CD4-positive, alpha-beta T cell treated with Interleukin-17A for 1 hour (primary cell): Measurements from ENCODE around the gene MEGF6.
A peak's percentile ranks its signal among the peaks of the same experiment; 100 is the strongest.

Experiments
- DNase-seq: peaks from one replicate; pipeline ENCODE4 v3.0.0-alpha.2; 2020

MEGF6 gene

DNA sequence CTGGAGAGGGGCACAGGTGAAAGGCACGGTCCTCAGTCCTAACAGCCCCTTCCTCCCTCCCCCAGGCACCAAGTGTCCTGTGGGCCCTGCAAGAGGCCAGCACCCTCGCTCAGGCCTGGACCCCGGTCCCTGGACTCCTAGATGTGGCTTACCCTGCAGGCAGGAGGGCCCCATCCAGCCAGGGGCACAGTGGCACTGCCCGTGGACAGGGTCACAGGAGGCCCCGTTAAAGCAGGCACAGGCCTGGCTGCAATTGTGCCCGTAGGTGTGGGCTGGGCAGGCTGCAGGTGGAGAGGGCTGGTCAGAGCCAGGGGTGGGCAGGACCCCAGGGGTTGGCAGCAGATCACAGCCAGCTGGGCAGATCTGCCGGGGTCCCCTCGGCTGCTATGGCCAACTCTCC, 112.3 kb downstream of the MEGF6 start:
- DNase-seq = no peak

DNA sequence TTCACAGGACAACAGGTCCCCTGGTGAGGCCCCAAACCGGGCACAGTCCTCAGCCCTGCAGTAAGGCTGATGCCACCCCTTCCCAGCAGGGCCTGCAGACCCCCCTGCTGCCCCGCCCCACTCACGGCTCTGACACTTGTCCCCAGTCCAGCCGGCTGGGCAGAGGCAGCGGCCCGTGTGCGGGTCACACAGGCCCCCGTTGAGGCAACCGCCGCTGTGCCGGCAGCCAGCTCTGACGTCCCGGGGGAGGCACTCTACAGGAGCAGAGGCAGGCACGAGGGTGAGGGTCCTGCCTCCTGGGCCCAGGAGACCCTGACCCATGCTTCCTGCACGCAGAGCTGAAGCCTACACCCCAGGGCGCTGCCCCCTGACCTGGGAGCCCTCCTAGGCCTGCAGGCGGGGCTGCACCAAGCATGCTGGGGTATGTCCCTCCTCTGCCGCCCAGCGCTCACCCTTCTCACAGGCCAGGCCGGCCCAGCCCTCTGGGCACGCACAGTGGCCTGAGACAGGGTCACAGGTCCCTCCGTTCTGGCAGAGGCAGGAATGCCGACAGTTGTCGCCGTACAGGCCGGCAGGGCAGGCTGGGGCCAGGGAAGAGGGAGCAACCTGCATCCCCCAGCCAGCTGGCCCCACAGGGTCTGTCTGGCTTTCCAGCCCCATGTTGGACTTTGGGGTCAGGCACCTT, 112.9 kb downstream of the MEGF6 start:
- no peak for DNase-seq

DNA sequence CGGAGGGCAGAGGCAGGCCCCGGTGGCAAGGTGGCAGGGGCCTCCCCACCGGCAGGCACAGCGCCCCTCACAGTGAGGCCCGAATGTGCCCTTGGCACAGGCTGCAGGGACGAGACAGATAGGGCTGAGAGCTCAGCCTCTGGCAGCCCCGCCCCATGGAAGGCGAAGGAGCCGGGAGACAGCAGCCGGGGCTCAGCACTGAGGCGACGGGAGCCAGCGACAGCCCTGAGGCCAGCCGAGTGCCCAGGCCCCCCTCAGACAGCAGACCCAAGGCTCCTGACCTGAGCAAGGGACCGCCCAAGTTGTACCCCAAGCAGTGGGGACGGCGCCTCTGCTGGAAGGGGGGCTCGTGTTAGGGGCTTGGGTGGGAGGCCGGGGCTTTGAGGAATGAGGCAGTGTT, 113.8 kb downstream of the MEGF6 start:
- no peak for DNase-seq

DNA sequence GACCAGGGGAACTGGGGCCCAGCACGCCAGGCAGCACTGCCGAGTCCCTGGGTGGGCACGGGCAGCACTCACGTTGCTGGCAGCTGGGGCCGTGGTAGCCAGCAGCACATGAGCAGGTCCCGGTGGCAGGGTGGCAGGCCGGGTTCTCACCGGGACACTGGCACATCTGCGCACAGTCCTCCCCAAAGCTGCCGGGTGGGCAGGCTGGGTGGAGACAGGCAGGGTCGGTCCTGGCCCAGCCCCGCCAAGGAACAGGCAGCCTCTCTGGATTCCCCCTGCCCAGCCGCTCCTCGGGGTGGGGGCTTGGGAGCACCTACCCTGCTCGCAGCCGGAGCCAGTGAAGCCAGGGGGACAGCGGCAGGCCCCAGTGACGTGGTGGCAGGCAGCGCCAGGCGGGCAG, 114.4 kb downstream of the MEGF6 start:
- DNase-seq = no peak

DNA sequence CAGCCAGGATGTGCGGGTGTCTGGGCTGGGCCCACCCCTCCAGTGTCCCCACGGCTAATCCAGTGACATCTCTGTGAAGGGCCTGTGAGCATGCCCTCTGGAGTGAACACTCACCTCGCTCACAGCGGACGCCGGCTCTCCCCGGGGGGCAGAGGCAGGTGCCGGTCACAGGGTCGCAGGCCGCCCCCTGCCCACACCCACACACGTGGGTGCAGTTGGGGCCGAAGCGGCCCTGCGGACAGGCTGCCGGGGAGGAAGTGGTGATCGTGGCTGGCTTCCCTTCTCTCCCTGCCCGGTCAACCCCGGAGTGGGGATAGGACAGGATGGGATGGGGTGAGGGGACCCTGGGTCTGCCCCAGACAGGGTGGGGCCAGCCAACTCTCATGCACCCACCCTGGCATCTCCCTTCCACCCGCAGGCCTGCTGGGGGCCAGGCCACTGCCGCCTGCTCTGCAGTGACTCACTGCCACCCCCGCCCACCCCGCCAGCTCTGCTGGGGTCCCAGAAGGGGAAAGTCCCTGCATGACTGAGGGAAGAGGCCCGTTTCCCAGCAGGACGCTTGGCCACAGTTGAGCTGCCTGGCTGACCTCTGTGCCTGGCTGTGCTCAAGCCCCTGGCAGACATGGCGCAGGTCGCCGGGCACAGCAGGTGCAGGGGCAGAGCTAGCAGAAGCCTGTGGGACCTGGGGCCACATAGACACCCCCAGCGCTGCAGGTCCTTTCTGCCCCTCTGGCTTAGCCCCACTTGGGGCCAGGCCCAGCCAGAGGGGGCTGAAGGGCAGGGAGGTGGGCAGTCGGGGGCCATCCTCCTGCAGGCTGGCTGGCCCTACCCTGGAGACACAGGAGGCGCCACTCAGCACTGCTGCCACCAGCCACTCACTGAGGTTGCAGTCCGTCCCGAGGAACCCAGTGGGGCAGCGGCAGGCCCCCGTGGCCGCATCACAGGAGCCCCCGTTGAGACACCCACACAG, 115.2 kb downstream of the MEGF6 start:
- no peak for DNase-seq

DNA sequence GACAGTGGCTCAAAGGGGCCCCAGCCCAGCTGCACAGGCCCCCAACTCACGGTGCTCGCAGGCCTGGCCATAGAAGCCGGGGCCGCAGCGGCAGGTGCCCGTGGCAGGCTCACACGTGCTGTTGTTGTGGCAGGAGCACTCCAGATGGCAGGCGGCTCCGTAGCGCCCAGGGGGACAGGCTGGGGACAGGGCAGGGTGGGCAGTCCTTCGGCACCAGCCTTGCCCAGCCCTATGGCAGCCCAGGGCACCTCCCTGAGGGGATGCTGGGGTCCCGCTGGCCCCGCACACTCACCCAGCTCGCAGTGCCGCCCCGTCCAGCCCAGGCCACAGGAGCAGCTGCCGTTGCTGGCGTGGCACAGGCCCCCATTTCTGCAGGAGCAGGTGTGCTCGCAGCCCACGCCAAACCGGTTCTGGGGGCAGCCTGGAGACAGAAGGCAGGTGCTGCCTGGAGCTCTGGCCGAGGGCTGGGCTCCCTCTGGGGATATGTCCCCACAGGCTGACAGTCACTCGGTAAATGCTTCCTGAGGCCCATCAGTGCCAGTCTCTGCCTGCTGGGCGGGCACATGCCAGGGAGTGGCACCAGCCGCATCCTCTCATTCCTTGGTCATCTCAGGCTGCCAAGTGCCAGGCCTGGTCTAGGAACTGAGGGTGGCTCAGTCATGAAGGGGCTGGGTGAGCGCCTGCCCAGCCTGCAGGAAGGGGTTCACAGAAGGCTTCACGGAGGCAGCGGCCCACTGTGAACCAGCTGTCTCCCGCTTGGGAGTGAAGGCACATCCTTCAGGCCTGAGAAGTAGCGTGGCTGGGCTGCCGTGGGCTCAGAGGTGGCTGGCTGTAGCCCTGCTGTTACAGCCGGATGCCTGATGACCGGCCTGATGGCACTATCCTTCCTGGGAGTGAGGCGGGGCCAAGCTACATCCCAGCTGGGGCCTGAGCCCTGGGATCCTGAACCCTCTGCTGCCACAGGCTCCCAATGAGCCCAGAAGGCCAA, 116.7 kb downstream of the MEGF6 start:
- DNase-seq = no peak

DNA sequence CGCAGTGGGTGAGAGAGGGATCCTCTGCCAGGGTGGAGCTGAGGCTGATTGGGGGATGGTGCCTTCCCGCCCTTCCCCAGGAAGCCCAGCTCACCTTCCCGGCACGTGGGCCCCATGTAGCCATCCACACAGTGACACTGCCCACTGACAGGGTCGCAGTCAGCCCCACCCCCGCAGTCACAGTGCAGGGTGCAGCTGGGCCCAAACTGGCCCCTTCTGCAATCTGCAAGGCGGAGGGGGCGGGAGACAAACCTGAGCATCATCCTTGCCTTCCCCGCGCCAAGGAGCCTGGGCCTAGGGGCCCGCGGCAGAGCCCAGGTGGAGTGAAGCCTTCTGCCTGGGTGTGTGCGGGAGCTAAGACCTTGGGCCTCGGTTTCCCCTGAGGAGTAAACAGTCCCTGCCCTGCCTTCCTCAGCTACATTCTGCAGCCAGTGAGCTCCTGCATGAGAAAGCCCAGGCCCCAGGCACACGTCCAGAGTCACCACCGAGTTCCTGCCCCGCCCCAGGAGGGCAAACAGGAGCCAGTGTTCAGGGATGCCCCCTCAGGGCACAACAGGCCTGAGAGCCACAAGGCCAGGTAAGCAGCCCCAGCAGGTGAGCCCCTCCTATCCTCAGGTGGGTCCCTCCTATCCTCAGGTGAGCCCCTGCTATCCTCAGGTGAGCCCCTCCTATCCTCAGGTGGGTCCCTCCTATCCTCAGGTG, 118.6 kb downstream of the MEGF6 start:
- DNase-seq = no peak

DNA sequence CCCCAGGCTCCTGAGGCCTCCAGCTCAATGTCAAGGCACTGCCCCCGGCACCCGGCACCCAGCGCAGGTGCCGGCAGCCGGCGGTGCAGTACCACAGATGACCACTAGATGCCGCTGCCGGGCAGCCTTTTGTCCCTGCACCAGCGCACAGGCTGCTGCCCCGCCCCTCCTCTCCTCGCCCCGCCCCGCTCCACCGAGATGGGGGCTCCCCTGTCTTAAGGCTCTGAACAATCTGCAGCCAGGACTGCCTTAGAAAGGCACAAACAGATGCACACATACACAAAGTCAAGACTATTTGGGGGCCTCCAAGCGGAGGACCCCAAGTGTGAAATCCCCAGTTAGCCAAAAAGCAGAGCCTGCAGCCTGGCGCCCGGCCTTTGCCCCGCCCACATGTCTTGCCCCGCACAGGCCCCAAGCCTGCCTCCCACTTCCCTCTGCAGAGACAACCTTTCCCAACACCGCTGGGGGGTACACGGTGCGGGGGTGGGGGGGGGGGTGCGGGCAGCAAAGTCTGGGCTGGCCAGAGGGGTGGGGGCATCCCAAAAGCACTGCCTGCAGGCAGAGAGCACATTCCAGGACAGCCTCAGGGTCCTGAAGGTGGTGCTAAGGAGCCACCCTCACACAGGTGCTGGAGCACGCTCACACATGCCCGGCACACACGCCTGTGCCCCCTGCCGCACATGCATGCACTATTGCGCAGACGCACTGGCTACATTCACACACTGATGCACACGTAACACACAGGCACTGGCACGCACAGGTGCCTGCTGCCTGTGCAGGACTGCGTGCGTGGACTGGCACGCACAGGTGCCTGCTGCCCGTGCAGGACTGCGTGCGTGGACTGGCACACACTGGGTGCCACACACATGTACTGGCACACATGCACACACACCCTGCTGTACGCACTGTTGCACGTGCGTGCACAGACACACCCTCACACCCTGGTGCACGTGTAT, 119.7 kb downstream of the MEGF6 start:
- DNase-seq = peak; percentile 82

DNA sequence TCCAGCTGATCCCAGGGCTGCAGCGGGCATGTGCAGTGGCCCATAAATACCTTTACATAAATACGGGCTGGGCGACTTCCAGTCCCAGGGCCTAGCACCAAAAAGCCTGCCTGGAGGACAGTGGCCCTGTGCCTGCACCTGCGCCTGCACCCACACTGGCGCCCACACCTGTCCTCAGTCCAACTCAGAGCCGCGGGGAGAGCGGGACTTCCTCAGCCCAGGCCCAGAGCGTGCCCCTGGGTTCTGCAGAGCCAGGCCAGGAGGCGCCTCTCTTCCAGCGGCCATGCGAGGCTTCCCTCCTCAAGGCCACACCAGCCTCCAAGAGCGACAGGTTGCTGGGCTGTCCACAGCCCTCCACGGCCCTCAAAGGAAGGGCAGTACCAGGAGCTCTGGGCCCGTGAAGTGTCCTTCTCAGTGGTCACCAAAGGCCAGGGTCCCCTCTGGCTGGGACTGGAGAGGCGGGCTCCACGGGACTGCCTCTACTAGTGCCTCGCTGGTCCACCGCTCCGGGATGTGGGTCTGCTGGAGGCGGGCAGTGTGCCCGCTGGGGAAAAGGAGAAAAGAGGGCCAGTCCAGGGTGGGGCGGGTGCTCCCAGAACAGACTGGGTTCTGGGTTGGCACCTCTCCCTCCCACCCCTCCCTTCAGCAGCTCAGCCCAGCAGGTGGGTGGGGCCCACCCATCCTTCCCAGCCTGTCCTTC, 121.1 kb downstream of the MEGF6 start:
- no peak for DNase-seq

DNA sequence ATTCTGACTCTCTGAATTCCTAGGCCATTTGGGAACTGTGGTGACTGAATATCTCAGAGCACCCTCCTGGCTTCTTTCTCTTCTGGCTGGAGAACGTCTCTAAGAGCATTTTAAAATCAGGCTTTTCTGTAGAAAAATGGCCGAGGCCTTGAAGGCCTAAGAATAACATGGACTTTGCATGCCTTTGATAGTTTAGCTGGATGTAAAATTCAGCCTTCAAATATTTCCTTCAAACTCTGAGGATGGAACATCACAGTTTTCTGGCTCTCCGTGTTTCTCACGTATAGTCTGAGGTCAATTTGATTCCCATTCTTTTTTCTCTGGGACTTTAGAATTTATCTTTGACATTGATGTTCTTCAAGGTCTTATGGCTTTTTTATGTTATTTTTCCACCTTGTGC, 122.9 kb downstream of the MEGF6 start:
- DNase-seq = no peak

DNA sequence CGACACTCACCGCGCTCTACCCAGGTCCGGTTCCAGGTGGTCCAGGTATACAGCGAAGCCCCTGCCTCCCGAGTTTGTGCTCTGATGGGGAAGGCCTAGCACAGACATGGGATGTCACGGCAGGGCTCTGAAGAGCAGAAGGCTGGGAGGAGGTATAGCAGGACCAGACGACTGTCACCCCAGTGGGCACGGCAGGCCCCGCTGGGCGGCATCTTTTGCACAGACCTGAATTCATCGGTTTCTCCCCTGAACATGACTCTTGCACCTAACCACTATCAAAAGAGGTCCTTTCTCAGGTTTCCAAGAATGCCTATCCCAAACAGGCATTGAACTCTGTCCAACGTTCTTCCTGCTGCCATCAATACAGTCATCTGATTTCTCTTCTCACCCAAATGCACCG, 126.3 kb downstream of the MEGF6 start:
- DNase-seq = no peak

DNA sequence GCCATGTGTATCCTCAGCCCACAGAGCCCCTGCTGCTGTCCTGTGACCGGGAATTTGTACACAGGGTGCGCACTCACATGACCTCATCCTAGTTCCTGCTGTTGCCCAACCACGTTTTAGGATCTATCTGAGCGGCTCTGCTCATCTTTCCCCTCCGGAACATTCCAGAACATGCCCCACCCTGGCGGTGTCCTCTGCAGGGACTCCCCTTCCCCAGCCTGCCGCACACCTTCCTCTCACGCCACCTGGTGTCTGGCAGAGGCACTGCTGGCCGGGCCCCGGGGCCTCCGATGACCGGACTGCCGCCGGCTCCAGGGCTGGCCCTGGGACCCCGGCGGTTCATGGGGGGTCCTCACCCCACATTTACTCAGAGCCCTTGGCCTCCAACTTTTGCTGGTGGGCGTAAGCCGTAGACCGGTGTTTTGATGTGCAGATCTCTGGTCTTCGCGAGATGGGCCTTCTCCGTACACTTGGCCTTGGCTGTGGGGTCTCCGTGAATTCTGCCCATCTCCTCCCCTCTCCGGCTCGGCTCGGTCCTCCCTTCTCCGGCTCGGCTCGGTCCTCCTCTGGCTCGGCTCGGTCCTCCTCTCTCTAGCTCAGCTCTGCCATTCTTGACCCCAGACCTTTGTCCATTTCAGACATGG, 127.4 kb downstream of the MEGF6 start:
- peak; percentile 32 for DNase-seq

DNA sequence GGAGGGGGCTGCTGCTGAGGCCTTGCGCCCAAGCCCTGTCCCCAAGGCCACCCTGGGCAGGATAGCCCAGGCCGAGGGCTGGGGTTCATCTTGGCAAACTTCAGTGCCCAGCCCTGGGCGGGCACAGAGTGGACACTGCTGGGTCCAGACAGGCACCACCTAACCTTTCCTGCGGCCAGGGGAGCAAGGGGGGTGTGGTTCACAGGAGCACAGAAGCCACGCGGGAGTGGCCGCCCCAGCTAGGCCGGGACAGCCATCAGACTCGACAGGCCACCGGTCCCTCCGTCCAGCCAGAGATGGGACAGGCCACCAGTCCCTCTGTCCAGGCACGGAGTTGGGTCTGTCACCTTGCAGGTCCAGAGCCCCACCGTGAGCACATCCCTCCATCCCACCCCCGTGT, 127.9 kb downstream of the MEGF6 start:
- no peak for DNase-seq

DNA sequence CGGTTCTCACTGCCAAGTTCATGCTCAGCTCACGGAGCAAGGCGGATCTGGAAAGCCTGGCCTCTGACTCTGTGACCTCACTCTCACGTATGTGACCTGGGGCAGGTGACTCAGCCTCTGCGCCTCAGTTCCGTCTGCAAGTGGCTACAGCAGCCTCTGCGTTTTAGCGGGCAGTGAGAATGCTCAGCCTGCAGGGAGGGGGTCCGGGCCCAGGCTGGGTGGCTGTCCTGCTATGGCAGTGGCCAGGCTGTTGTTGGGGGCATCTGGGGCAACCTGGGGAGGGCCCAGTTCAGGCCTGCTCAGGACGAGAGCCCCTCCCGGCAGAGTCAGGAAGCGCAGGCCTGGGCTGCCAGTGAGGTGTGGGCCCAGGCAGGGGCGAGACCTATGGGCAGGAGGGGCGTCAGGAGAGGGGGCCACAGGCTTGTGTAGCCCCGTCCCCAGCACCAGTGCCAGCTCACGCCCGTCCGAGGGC, 128.9 kb downstream of the MEGF6 start:
- no peak for DNase-seq

DNA sequence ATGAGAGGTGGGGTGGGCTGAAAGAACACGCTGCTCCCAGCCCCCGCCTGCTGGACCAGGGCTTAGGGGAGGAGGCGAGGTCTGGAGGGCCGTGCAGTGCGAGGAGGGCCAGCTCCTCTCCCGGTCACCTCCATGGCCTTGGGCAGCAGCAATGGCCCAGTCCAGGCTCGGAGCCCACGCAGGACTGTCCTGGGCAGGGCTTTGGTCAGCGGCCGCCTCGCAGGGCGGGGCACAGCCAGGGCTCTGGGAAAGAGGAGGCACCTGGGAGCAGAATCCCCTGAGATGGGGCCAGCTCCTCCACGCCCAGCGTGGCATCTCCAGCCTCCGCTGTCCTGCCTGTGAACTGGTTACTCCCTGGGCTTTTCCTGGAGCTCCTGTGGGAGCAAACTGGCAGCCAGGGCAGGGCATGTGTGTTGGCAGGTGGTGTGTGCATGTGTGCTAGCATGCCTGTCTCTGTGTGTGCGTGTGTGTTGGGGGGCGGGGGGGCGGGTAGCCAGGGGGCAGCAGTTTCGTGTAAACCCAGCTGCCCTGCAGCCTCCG, 129.4 kb downstream of the MEGF6 start:
- no peak for DNase-seq

DNA sequence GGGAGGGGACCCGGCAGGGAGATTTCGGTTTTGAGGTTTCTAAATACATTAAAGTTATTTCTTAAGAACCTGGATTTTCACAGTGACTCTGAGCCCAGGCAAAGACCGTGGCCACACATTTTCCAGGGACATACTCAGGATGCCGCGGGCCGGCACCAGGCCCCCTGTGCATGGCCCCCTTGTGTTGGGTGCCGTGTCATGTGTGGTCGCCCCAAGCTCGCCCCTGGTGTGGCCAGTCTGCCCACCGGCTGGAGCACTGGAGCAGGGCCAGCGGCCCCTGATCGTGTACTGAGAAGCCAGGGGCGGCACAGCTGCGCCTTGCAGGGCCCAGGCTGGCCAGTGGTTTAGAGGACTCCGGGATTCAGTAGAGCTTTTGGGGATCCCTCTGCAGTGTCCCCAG, 130.3 kb downstream of the MEGF6 start:
- DNase-seq = no peak

DNA sequence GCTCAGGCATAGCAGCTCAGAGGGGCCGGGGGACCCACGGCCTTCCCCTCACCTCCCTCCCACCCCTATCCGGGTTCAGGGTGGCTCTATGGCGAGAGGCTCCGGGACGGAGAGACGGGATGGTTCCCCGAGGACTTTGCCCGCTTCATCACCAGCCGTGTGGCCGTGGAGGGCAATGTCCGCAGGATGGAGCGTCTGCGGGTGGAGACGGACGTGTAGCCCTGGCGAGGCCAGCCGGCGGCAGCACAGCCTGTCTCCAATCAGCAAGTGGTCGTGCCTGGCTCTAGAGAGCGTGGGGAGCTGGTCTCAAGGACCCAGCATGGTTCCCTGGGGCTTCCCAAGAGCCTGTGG, 131.0 kb downstream of the MEGF6 start:
- no peak for DNase-seq

DNA sequence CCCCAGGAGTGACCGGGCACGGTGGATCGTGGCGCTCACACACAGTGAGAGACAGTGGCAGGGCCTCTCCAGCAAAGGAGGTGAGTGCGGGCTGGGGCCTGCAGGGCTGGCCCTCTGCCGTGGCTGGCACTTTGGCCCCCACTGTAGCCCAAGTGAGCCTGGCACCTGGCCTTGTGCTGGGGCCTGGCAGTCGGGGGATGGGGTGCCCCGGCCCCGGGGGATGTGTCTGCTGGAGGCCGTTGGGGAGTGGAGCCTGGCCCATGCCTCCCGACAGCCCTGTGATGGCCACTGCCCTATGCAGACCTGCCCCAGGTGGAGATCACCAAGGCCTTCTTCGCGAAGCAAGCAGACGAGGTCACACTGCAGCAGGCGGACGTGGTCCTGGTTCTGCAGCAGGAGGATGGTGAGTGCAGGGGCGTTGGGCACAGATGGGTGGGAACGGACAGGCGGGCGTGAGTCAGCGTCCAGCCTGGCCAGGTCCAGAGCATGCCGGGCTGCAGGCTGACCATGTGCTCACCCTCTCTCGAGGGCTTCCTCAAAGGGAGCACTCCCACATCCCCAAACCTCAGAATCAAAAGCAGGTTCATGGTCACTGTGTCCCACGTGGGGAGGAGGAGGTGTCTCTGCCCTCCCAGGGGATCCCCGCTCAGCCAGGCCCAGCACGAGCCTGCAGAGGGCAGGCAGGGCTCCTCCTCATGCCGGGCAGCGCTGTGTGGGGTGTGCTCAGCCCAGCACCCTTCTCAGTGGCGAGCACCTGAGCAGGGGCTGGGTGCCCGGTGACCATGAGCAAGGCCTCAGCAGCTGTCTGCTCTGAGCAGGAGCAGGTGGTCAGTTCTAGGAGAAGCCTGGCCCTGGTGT, 131.6 kb downstream of the MEGF6 start:
- no peak for DNase-seq

DNA sequence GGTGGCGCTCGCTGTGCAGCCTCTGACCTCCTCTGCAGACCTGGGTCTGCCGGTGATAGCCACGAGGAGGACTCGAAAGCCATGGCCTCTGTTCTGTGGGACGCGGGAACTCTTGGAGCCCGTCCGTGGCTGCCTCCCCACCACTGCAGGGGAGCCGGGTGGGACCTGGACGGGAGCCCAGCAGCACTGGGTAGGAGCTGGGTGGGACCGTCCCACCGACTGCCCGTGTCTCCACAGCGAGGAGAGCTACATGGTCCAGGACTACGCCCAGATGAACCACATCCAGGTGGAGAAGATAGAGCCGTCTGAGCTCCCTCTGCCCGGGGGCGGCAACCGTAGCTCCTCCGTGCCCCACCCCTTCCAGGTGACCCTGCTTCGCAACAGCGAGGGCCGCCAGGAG, 133.1 kb downstream of the MEGF6 start:
- no peak for DNase-seq
